Stimulated activated CD8-positive, alpha-beta memory T cell treated with anti-CD3 and anti-CD28 coated beads, Interleukin-7, amount 100 ng/mL, for 48 hours (primary cell): ENCODE data around the gene FGFR3.

Experiments
- DNase-seq, 2 donors: peaks; one replicate each; pipeline ENCODE4 v3.0.0-alpha.2; 2020; ENCODE audit warnings: low read depth in 1 of 2; ENCODE audit errors: extremely low read depth in 1 of 2

The FGFR3 gene

DNA sequence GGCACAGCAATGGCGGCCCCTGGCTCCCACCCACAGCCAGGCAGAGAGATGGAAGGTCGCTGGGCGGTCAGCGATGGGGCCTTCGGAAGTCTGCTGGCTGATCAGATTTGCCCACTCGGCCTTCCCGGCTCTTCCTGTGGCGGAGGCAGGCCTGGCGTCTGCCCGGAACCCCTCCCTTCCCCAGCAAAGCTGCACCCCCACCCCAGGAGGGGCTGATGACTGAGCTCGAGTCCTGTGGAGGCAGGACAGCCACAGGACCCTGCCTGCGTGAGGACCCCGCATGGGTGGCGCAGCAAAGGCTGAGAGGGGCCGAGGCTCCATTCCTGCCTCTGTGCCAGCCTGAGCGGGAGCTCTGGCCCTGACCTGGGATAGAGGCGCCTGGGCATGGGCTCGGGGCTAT is 37.0 kb upstream of the FGFR3 start:
- no peak for DNase-seq

DNA sequence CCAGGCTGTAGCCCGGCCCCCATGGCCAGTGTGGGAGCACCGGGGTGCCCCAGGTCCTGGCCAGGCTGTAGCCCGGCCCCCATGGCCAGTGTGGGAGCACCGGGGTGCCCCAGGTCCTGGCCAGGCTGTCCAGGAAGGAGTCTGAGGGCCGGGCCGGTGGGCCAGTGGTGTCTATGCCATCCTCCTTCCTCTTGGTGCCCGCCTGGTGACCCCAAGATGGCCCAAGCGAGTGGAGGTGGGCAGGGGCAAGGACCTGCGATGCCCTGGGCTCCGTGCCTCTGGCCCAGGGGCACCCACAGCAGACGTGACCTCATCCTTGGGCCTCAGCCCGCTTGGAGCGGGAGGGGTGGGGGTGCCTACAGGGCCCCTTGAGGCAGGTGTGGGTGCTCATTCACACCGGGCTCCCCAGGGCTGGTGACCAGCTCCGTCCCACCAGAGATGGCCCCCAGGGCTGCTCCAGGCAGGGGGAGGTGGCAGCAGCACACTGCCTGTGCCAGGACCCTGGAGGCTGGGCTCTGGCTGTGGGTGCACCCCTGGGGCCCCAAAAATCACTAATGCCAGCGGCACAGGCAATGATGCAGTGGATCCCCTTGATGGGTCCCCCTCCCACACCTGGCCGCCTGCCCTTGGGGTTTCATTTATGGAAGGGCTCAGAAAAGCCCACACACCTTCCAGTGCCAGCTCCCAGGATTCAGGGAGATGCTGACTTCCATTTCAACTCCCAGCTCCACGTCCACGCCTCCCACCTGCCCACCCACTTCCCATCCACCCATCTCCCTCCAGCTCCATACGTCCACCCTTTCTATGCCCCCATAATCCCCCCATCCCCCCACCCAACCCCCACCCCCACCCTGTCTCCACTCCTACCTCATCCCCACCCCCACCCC is 36.0 kb upstream of the FGFR3 start:
- DNase-seq = no peak

DNA sequence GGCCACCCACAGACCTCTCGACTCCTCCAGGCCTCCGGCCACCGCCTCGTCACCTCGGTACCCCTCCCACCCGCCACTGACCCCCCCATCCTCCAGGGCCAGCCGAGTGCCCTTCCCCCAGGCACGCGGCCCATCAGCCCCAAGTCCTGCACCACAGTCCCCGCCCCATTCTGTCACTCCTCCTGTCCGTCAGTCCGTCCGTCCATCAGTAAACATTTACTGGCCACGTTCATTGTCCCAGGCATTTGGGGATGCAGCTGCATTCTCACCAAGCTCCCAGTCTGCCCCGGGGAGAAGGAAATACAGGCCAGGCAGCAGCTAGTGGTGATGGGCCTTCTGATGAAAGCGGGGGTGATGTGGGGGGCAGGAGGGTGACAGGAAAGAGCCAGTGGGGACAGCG is 35.3 kb upstream of the FGFR3 start:
- DNase-seq = no peak

GRCh38 chr4:1758306-1759121 is 34.6 kb upstream of the FGFR3 start:
- no peak for DNase-seq

- DNase-seq = no peak
Observed at GRCh38 chr4:1759170-1759817, 33.8 kb upstream of the FGFR3 start.

GRCh38 chr4:1759818-1760223 is 33.3 kb upstream of the FGFR3 start:
- DNase-seq = no peak

DNA sequence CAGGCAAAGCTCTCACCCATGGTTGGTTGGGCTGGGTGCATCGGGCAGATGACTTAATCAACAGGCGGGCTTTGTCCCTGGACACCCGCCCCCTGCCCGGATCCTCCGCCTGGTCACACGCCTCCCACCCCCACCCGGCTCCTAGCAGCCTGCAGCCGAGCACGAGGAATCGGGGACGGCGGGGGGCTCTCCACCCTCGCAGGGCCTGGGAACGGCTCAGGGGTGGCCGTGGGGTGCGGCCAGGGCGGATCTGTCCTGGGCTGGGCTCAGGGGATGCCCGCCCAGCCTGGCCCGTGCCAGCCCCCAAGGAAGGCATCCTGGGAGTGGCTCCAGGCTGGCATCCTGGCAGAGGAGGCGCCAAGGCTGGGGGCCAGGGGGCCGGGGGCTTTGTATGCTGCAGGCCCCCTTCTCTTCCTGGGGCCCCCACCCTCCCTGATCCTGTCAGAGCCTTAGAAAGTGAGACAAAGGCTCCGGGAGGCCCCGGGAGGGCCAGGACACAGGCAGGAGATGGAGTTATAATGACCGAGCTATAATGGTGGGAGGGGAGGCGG is 32.5 kb upstream of the FGFR3 start:
- no peak for DNase-seq

DNA sequence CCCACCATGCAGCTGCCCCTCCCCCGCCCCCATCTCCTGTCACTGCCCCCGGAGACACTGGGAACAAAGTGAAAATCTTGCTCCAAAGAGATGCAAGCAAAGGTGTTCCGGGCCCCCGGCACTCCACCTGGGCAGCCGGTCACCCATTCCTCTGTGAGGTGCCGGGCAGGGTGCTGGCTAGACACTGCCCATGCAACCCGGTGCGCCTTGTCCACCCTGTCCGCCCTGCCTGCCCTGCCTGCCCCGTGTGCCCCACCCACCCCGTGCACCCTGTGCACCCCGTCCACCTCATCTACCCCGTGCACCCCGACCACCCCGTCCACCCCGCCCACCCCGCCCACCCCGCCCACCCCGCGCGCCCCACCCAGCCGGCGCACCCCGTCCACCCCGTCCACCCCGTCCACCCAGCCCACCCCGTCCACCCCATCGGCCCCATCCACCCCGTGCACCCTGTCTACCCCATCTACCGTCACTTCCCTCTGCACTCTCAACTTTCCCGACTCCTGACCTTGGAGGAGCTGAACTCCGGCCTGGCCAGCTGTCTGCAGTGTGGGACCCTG is 31.9 kb upstream of the FGFR3 start:
- DNase-seq = no peak

- no peak for DNase-seq
Observed at GRCh38 chr4:1762264-1763010, 30.7 kb upstream of the FGFR3 start.

- no peak for DNase-seq
Observed at GRCh38 chr4:1763070-1763549, 30.0 kb upstream of the FGFR3 start.

DNA sequence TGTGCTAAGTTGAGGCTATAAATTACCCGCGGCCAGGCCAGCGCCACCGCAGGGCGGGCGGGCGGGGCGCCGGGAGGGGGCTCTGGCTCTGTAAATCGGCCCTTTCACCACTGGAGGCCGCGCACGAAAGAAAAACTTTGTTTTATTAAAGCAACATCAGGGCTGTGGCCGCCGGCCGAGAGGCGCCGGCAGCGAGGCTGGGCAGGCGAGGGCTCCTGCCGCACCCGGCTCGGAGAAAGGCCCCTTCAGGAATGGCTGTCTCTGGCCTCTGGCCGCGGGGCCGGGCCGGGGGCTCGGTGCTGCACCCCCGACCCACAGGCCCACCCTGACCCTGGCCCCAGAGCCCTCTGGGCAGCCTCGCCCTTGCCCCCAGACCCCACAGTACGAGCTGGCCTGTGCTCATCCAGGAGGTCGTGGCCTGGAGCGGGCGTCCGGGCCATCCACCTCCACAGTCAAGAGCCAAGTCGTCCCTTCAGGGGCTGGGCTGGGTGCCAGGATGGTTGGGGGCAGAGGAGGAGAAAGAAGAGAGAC is 29.5 kb upstream of the FGFR3 start:
- DNase-seq = no peak

DNA sequence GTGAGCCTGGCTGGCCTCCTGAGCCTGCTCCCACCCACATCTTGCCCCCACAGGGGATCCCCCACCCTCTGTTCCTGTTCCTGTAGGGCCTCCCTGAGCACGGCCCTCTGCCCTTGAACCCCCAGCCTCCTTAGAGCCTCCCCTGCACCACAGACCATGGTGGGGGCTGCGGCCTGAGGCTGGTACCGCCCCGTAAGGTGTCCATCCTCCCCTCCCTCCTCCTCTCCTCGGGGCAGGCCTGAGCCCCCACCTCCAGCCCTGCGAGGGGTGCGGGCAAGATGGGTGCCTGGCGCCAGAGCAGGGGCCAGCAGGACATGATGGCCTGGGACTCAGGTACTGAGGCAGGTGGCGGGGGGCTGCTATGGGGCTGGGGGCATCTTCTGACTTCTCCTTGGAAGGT is 28.4 kb upstream of the FGFR3 start:
- no peak for DNase-seq

- DNase-seq = no peak
Observed at GRCh38 chr4:1765409-1766072, 27.6 kb upstream of the FGFR3 start.

DNA sequence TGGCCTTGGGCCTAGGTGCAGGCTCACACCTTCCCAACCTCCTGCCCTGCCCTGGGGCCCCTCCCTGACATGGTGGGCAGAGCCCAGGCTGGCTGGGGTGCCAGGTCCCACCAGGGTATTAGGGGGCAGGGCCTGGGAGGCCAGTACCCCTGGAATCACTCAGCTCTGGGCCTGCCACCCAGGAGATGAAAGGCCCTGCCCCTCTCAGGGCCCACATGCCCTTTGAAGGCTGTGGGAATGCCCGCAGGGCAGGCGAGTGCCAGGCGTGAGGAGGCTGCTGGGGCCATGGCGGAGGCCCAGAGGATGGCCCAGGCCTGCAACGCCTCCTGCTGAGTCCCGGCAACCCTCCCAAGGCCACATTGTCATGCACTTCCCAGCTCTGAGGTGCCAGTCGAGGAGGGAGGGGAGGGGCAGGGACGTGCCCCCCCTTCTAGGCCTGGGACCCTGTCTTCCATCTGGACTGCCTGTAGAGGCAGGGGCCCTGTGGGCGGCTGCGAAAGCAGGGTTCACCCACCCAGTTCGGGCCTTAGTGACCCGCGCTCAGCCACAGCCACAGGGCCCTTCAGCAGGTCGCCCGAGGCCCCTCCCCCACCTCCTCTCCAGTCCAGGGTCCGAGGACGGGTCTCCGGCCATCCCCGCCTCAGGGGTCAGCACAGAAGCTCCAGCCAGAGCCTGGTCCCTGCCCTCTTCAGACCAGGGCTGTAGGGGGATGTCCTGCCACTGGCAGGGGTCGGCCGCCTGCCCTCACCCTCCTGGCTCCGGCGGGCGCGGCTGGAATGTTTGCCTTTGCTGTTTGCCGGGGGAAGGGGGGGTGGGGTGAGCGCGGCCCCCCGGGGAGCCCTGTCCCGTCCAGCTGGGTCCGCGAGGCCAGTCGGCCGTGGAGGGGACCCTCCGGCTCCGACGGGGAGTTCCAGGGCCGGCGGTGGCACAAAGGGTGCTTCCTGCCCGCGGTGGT is 26.7 kb upstream of the FGFR3 start:
- no peak for DNase-seq

- no peak for DNase-seq
Observed at GRCh38 chr4:1767061-1767769, 25.9 kb upstream of the FGFR3 start.

DNA sequence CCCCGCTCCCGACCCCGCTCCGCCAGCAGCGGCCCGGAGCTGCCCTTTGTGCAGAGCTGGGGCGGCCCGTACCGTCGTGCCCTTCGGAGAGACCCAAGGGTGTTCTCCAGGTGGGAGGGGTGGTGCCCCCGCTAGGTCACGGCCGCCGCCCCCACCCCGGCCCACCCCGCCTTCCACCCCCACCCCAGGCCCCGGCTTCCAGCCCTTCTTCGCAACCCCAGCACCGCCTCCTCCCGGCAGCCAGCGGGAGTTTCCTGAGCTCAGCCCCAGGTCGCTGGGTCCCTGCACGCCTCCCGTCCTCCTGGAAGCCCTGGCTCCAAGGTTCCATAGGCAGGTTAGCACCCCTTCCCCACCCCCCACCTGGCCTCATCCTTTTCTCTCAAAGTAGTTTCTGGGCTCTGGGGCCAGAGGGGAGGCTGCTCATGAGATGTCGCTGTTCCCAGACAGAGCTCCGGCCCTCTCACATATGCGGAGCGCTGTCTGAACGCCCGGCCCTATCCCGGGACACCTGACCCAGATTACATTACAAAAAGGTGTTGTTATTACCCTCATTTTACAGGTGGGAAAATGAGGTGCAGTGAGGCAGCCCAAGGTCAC is 25.2 kb upstream of the FGFR3 start:
- DNase-seq = no peak

- DNase-seq = no peak
Observed at GRCh38 chr4:1768367-1769034, 24.6 kb upstream of the FGFR3 start.
